HG03457 (cell line): ENCODE results near the gene NEDD8.

ENCODE experiments used
- ATAC-seq: cut with Tn5 transposase; IDR thresholded peaks from one replicate; pipeline ENCODE4 v1.9.1; 2021; ENCODE audit warnings: moderate number of reproducible peaks; ENCODE audit not compliant: unreplicated experiment

Gene NEDD8

DNA sequence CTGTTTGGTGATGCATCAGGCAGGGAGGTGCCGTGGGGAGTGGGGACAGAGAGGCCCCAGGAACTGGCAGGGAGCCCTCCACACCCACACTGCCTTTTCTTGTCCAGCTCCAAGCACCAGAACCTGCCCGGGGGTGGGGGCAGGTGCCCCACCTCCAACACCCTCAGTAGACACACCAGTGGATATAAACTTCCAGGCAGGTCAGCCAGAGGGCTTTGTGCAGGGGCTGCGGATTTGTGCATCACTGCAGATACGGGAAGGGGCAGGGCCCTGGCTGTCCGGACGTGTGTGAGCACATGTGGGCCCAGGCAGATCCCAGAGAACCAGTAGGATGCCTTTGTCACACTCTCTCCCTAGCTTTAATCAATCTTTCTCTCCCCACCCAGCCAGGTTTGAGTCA lies 32.1 kb upstream of the NEDD8 start:
- no peak for ATAC-seq

- no peak for ATAC-seq
These were observed 31.7 kb upstream of the NEDD8 start for GRCh38 chr14:24263848-24264247.

GRCh38 chr14:24262821-24263733 lies 30.9 kb upstream of the NEDD8 start, which contains the start of gene TGM1:
TSS of gene TGM1 (minus strand) at chr14:24263177. CDS start at chr14:24262352, 825 bp downstream.
- ATAC-seq: no peak

DNA sequence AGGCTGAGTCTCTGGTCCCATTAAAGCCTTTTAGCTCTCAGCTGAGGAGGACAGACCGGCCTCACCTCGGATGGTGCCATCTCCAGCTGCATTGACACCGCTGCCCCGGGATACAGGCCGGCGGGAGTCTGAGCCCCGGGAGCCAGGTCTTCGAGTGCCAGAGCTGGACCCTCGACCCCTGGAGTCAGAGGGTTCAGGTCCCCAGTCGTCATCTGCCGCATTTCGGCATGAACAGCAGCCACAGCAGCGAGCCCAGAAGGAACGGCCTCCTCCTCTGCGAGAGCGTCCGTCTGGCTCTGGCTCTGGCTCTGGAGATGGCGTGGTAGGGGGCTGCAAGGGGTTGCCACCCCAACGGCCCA lies 29.8 kb upstream of the NEDD8 start:
- no peak for ATAC-seq

- no peak for ATAC-seq
These were observed 29.2 kb upstream of the NEDD8 start for GRCh38 chr14:24261256-24261968.

DNA sequence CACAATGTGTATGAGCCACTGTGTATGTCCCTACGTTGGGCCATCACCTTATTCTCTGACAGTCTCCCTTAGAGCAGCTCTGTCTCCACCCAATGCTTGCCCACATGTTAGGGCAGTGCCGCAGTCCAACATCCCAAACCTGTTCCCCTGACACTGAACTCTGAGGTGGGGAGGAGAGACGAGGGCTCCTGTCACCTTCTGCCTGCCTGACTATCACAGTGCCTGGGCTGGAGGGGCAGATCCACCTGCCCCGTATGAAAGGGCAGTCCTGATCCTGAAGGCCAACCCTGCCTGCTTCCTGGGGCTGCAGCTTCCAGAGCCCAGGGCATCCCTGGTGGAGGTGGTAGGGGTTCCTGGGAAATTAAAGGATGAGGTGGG lies 28.6 kb upstream of the NEDD8 start:
- no peak for ATAC-seq

DNA sequence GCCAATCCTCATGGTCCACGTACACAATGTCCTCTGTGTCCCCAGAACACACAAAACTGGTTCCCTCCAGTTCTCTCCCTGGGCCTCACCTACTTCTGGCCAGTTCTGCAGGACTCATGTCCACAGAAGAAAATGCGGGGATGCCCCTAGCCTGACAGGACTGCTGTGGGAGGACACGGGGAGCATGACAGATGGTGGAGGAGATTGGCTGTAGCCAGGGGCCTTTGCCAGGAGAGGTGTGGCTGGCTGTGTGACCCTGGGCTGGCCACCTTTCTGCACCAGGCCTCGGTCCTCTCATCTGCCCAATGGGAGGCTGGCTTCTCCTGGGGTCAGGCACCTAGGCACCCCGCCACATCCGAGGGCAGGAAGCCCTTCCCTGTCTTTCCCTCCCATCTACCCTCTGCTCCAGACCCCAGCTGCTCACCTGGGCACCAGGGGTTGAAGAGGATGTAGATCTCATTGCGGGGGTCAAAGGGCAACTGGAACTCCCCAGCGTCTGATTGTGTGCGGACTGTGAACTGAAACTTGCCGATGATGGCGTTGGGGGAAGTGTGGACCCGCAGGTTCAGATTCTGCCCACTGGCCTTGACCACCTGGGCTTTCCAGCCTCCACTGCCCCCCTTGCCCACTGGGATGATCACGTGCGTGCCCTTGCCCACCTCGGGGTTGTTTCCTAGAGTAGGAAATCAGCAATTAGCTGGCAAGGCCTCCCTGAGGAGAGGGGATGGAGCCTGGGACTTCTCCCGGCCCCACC lies 28.0 kb upstream of the NEDD8 start:
- ATAC-seq: no peak

- no peak for ATAC-seq
These were observed 27.3 kb upstream of the NEDD8 start for GRCh38 chr14:24259282-24260025.

GRCh38 chr14:24258548-24259265 lies 26.5 kb upstream of the NEDD8 start:
- no peak for ATAC-seq

DNA sequence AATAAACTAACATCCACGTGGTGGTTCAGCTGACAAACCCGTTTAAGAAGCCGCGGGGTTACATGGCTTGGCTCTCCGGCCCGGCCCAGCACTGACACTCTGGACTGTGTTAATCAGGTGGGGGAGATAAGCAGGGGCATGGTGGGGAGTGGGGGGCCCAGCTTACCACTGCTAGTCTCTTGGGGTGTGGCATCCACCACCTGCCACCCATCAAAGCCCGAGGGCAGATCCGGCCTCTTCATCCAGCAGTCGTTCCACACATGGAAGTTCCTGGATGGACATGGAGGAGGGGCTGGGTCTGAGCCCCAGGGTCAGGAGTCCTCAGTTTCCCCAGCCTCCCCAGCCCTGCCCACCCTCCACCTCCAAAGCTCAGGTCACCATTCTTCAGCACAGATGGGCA lies 26.0 kb upstream of the NEDD8 start:
- ATAC-seq: no peak

- ATAC-seq: no peak
These were observed 24.8 kb upstream of the NEDD8 start for GRCh38 chr14:24256960-24257359.

DNA sequence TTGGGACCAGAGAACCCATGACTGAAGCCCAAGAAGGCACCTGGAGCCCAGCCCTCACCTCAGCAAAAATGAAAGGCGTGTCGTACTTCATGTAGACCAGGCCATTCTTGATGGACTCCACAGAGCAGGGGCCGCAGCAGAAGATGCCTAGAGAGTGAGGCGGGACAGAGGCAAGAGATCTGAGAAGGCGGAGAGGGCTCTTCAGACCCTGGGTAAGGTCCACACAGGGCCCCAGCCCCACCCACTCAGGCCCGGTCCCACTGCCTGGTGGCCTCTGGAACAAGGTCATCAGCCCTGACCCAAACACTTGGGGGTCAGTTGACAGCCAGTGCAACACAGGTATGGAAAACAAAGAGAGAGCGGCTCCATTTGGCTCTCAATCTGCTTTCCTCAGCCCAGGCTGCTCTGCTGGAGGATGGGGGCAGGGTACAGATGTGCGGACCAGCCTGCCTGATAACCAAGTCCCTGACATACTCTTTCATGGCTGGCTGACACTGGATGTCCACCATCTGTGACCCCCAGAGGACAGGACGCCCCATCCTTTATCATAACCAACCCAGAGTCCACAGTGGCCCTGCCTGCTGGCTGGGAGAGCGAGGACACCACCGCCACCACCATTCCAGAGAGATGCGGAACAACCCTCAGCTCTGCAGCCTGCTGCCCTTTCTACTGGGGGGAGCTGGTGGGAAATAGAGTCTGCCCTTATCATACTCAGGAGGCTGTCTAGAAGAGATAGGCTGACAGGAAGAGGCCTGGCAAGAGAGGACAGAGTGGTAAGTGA lies 24.0 kb upstream of the NEDD8 start:
- ATAC-seq: no peak

- ATAC-seq: no peak
These were observed 23.3 kb upstream of the NEDD8 start for GRCh38 chr14:24255438-24255837.

- ATAC-seq: no peak
These were observed 22.6 kb upstream of the NEDD8 start for GRCh38 chr14:24254630-24255392.

- ATAC-seq: no peak
These were observed 21.8 kb upstream of the NEDD8 start for GRCh38 chr14:24253936-24254335.

DNA sequence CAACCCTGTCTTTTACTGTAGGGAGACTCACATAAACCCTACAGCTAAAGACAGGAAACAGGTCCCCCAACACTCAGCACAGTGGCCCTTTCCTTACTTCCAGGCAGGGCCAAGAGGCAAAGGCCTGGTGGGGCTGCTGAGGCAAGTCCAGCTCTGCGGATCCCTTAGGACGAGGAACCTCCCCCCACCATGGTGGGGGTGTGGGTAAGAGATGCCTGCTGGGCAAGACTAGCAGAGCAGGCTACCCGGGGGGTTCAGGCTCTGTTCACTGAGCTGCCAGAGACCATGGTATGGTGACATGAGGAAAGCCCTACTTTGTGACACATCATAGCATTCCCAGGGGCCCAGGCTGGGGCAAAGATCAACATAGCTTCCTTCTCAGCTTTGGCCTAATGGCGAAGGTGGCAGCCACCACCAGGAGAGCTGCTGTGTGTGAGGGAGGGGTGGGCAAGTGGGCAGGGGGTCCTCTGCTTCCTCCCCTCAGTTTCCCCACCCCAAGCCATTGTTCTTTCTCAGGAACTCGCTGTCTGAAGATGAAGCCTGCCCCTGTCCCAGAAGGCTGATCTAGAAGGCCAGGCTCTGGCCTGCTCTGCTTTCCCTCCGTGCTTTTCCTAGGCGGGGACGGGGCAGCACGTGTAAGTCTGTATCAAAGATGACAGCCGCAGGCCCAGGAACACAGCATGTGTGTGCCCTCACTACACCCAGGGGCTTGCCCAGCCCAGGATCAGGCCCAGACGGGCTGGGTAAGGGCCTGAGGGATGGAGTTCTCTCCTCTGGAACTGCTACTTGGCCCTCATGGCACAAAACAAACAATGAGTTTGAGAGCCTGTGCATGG lies 20.3 kb upstream of the NEDD8 start:
- no peak for ATAC-seq

- ATAC-seq: no peak
These were observed 19.7 kb upstream of the NEDD8 start for GRCh38 chr14:24251880-24252288.

DNA sequence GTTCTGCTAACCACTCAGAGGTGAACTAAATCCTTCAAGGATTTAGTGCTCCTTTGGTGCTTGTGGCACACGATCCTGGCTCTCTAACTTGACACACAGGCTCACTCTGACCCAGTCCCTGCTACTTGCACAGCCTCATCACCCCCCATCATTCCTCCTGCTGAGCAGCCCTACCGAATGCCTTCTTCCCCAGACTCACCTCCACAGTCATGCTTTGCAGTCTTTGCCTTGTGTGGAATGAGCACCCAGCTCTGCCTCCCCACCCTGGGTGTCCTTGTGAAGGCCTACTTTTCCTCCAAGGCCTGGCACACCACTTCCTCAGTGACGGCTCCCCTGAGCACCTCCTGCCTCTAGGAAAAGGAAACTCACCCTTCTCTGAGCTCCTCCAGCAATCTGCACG lies 18.2 kb upstream of the NEDD8 start:
- no peak for ATAC-seq
